ENCODE results near the gene TRAPPC5.

The TRAPPC5 gene

DNA sequence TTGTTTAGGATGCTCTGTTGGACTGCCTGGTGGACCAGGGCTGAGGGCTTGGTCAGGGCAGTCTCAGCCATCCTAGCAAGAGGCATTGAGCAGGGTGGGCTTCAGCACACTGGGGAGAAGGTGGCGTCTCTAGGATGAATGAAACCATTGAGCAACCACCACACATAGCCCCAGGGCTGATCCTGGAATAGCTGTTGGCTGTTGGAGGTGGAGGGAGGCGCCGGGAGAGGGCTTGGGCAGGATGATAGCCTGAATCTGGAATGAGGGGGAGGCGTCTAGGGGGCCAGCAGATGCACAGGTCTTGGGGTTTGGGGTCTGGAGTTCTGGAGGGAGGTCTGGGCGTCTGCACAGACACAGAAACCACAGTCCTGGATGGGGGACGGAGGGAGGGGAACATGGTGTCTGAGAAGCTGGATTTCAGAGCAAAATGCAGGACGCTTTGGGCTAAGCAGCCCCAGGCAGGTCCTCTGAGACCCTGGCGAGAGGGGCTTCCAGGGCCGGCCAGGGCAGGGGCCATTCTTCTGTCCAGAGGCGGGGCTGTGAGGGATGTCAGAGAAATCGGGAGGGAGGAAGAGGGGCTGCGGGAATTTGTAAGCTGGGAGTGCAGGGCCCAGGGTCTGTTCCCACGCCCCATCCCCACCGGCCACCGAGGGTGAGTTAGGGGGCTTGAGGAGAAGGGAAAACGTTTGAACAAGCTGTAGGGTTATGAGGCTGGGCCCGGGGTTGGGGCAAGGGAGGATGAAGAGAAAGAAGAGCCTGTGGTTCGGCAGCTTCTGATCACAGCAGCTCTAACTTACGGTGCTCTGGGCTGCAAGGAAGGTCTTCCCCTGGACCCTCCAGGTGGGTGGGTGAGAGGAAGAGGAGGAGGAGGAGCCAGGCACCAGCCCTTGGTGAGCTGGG lies 5.2 kb downstream of the TRAPPC5 start:
- TF ChIP-seq, protein P1, sequence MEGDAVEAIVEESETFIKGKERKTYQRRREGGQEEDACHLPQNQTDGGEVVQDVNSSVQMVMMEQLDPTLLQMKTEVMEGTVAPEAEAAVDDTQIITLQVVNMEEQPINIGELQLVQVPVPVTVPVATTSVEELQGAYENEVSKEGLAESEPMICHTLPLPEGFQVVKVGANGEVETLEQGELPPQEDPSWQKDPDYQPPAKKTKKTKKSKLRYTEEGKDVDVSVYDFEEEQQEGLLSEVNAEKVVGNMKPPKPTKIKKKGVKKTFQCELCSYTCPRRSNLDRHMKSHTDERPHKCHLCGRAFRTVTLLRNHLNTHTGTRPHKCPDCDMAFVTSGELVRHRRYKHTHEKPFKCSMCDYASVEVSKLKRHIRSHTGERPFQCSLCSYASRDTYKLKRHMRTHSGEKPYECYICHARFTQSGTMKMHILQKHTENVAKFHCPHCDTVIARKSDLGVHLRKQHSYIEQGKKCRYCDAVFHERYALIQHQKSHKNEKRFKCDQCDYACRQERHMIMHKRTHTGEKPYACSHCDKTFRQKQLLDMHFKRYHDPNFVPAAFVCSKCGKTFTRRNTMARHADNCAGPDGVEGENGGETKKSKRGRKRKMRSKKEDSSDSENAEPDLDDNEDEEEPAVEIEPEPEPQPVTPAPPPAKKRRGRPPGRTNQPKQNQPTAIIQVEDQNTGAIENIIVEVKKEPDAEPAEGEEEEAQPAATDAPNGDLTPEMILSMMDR (IDR thresholded peaks at IDR 0.05; ENCODE audit: borderline replicate concordance, insufficient read depth, low read depth, low read length): no peak
- H3K4me3 ChIP-seq (ENCODE audit: low read depth, low read length): no peak overlapping the region

DNA sequence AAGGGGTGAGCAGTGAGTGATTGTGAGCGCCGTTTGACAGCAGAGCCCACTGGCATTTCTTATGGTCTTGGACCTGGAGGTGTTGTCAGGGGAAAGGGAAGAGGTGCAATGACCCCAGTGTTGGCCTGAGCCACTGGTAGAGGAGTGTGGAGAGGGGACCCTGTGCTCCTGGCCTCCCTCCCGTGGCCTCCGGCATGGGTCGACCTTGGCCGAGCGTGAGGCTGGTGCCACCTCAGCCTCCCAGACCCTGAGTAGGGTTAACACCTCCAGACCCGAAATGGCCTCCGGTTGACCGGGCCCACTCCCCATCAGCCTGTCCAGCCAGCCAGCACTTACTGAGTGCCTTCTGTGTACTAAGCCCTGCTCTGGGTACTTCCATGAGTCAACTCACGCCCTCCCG lies 6.5 kb downstream of the TRAPPC5 start:
- TF ChIP-seq, protein P1 (IDR thresholded peaks at IDR 0.05; ENCODE audit: borderline replicate concordance, insufficient read depth, low read depth, low read length): no peak
- H3K4me3 ChIP-seq (ENCODE audit: low read depth, low read length): no peak overlapping the region

DNA sequence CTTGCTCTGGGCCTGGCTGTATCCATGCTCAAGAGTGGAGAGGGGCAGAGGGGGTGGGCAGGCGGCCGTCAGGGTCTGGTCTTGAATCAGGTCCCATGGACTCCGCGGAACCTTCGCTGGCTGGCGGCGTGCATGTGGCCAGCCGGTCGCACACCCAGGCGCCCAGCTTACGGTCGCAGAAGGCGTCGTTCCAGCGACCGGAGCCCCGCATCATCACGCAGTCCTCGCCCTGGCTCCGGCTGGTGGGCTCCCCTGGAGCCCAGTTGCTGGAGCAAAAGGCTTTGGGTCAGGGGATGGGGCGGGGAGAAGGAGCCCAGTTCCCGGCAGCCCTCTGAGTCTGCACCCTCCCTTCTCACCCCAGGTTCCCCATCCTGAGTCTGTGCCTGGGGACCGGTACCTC lies 8.5 kb downstream of the TRAPPC5 start:
- TF ChIP-seq, protein P1 (IDR thresholded peaks at IDR 0.05; ENCODE audit: borderline replicate concordance, insufficient read depth, low read depth, low read length): no peak
- no peak overlapping the region for H3K4me3 ChIP-seq (ENCODE audit: low read depth, low read length)

DNA sequence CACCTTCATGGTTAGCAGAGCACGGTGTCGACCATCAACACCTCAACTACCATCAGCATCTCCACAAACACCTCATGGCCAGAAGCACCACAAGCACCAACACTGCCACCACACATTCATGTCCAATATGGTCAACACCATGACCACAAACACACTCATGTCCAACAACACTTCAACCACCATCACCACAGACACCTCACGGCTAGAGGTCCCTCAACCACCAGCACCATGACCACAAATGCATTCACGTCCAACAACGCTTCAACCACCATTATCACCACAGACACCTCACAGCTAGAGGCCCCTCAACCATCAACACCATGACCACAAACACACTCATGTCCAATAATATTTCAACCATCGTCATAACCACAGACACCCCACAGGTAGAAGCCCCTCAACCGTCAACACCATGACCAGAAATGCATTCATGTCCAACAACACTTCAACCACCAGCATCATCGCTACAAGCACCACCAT lies 10.2 kb downstream of the TRAPPC5 start:
- H3K4me3 ChIP-seq (ENCODE audit: low read depth, low read length): no peak overlapping the region
- TF ChIP-seq, protein P1 (IDR thresholded peaks at IDR 0.05; ENCODE audit: borderline replicate concordance, insufficient read depth, low read depth, low read length): no peak

DNA sequence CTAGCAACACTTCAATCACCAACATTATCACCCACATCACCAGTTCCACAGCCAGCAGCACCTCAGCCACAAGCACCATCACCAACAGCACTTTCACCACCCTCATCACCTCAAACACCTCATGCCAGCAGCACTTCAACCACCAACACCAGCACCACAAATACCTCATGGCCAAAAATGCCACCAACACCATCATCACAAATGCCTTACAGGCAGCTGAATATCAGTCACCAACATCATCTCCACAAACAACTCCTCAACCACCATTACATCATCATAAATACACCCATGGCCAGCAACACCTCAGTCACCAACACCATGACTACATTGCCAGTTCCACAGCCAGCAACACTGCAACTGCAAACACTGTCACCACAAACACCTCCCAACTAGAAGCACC lies 10.9 kb downstream of the TRAPPC5 start:
- TF ChIP-seq, protein P1 (IDR thresholded peaks at IDR 0.05; ENCODE audit: borderline replicate concordance, insufficient read depth, low read depth, low read length): no peak

DNA sequence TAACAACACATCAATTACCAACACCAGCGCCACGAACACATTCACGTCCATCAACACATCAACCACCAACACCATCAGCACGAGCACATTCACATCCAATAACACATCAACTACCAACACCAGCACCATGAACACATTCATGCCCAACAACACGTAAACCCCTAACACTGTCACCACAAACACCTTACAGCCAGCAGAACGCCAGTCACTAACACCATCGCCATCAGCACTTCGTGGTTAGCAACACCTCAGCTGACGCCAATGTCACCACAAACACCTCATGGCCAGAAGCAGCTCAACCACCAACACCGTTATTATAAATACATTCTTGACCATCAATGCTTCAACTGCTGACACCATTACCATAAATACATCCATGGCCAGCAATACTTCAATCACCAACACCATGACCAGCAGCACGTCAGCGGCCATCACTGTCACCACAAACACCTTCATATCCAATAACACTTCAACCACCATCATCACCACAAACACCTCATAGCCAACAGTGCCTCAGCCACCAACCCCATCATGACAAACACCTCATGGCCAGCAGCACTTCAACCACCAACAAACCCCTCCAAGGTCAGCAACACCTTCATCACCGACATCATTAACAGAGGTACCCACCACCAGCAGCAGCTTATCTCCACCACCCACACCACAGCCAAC lies 11.9 kb downstream of the TRAPPC5 start:
- H3K4me3 ChIP-seq (ENCODE audit: low read depth, low read length): no peak overlapping the region
- TF ChIP-seq, protein P1 (IDR thresholded peaks at IDR 0.05; ENCODE audit: borderline replicate concordance, insufficient read depth, low read depth, low read length): no peak

More for the DNA sequence above, 10.9 kb downstream of the TRAPPC5 start:
- H3K4me3 ChIP-seq (ENCODE audit: low read depth, low read length): no peak overlapping the region
